ENCODE measurements around the gene NPR2.

NPR2 gene

GRCh38 chr9:35763803-35764202, 27.6 kb upstream of the NPR2 start:
- no peak for DNase-seq (ENCODE audit: low spot score)

- DNase-seq (ENCODE audit: low spot score): no peak
Observed at GRCh38 chr9:35766997-35767396, 24.4 kb upstream of the NPR2 start.

- DNase-seq (ENCODE audit: low spot score): no peak
Observed at GRCh38 chr9:35767458-35767857, 23.9 kb upstream of the NPR2 start.

GRCh38 chr9:35769763-35770162, 21.6 kb upstream of the NPR2 start:
- DNase-seq (ENCODE audit: low spot score): no peak

- DNase-seq (ENCODE audit: low spot score): no peak
Observed at GRCh38 chr9:35771075-35771433, 20.3 kb upstream of the NPR2 start.

GRCh38 chr9:35771534-35771933, 19.9 kb upstream of the NPR2 start:
- no peak for DNase-seq (ENCODE audit: low spot score)

GRCh38 chr9:35771943-35772342, 19.4 kb upstream of the NPR2 start:
- DNase-seq (ENCODE audit: low spot score): no peak

GRCh38 chr9:35774907-35775635, 16.3 kb upstream of the NPR2 start:
- no peak for DNase-seq (ENCODE audit: low spot score)

- peak; percentile 63 for DNase-seq (ENCODE audit: low spot score)
Observed at GRCh38 chr9:35776018-35776417, 15.4 kb upstream of the NPR2 start.

GRCh38 chr9:35778496-35778895, 12.9 kb upstream of the NPR2 start:
- DNase-seq (ENCODE audit: low spot score): no peak

GRCh38 chr9:35781066-35781465, 10.3 kb upstream of the NPR2 start:
- no peak for DNase-seq (ENCODE audit: low spot score)

- no peak for DNase-seq (ENCODE audit: low spot score)
Observed at GRCh38 chr9:35783418-35783817, 8.0 kb upstream of the NPR2 start.

GRCh38 chr9:35789541-35789940, 1.9 kb upstream of the NPR2 start:
- peak; percentile 17 for DNase-seq (ENCODE audit: low spot score)

GRCh38 chr9:35790025-35790384, 1.4 kb upstream of the NPR2 start:
- no peak for DNase-seq (ENCODE audit: low spot score)

GRCh38 chr9:35790385-35791296, 750 bp upstream of the NPR2 start:
- DNase-seq (ENCODE audit: low spot score): peak; percentile 76

GRCh38 chr9:35792024-35792813, 828 bp downstream of the NPR2 start:
- no peak for DNase-seq (ENCODE audit: low spot score)

- DNase-seq (ENCODE audit: low spot score): no peak
Observed at GRCh38 chr9:35792826-35793225, 1.4 kb downstream of the NPR2 start.

- DNase-seq (ENCODE audit: low spot score): no peak
Observed at GRCh38 chr9:35793461-35793860, 2.1 kb downstream of the NPR2 start.

- DNase-seq (ENCODE audit: low spot score): no peak
Observed at GRCh38 chr9:35795695-35796094, 4.3 kb downstream of the NPR2 start.

- no peak for DNase-seq (ENCODE audit: low spot score)
Observed at GRCh38 chr9:35797311-35798109, 6.1 kb downstream of the NPR2 start.

- DNase-seq (ENCODE audit: low spot score): no peak
Observed at GRCh38 chr9:35798658-35799374, 7.4 kb downstream of the NPR2 start.

Data from NAMALWA (cell line).